NCI-H1105 (cell line): ENCODE data around the gene CCDC150.
"Not testable (repeated sequence)": the region's sequence is repeated elsewhere in the genome, so short reads cannot be mapped to it uniquely, and the experiment has no call there.

Experiments used
- DNase-seq: peaks from one replicate; lab custom pipeline; 2025; lab: John Stamatoyannopoulos, UW

CCDC150 gene

GRCh38 chr2:196635156-196635555 is 4.4 kb upstream of the CCDC150 start:
- no peak for DNase-seq

GRCh38 chr2:196638765-196639164 is 750 bp upstream of the CCDC150 start:
- DNase-seq: no peak

GRCh38 chr2:196640031-196640548 is 575 bp downstream of the CCDC150 start:
- DNase-seq: no peak

- DNase-seq: no peak
Measured at GRCh38 chr2:196649202-196649601, 9.7 kb downstream of the CCDC150 start.

GRCh38 chr2:196651387-196652094 is 12.0 kb downstream of the CCDC150 start:
- DNase-seq: no peak

GRCh38 chr2:196652869-196653268 is 13.4 kb downstream of the CCDC150 start:
- DNase-seq: no peak

- no peak for DNase-seq
Measured at GRCh38 chr2:196653843-196654242, 14.3 kb downstream of the CCDC150 start.

GRCh38 chr2:196655761-196656160 is 16.2 kb downstream of the CCDC150 start:
- DNase-seq: no peak

- DNase-seq: no peak
Measured at GRCh38 chr2:196657333-196657732, 17.8 kb downstream of the CCDC150 start.

GRCh38 chr2:196659844-196660243 is 20.3 kb downstream of the CCDC150 start:
- no peak for DNase-seq

- no peak for DNase-seq
Measured at GRCh38 chr2:196660244-196660643, 20.7 kb downstream of the CCDC150 start.

GRCh38 chr2:196670342-196670741 is 30.8 kb downstream of the CCDC150 start:
- DNase-seq: no peak

GRCh38 chr2:196675963-196676362 is 36.4 kb downstream of the CCDC150 start:
- DNase-seq: no peak

GRCh38 chr2:196677404-196677803 is 37.9 kb downstream of the CCDC150 start:
- DNase-seq: no peak

GRCh38 chr2:196679368-196679767 is 39.9 kb downstream of the CCDC150 start:
- no peak for DNase-seq

- DNase-seq: no peak
Measured at GRCh38 chr2:196681510-196681909, 42.0 kb downstream of the CCDC150 start.

GRCh38 chr2:196685792-196686191 is 46.3 kb downstream of the CCDC150 start:
- no peak for DNase-seq

GRCh38 chr2:196686737-196687136 is 47.2 kb downstream of the CCDC150 start:
- DNase-seq: not testable (repeated sequence)

GRCh38 chr2:196696423-196697079 is 57.0 kb downstream of the CCDC150 start:
- DNase-seq: no peak

GRCh38 chr2:196697825-196698224 is 58.3 kb downstream of the CCDC150 start:
- no peak for DNase-seq

- DNase-seq: no peak
Measured at GRCh38 chr2:196702641-196703040, 63.1 kb downstream of the CCDC150 start.

- no peak for DNase-seq
Measured at GRCh38 chr2:196703695-196704094, 64.2 kb downstream of the CCDC150 start.

GRCh38 chr2:196710056-196710455 is 70.5 kb downstream of the CCDC150 start:
- DNase-seq: not testable (repeated sequence)
